GM21529 (cell line): ENCODE measurements around the gene NONO.
"Not testable (repeated sequence)": the region's sequence is repeated elsewhere in the genome, so short reads cannot be mapped to it uniquely, and the experiment has no call there.

Experiments used
- ATAC-seq: cut with Tn5 transposase; IDR thresholded peaks from one replicate; pipeline ENCODE4 v1.9.1; 2021; ENCODE audit not compliant: unreplicated experiment

Gene NONO

DNA sequence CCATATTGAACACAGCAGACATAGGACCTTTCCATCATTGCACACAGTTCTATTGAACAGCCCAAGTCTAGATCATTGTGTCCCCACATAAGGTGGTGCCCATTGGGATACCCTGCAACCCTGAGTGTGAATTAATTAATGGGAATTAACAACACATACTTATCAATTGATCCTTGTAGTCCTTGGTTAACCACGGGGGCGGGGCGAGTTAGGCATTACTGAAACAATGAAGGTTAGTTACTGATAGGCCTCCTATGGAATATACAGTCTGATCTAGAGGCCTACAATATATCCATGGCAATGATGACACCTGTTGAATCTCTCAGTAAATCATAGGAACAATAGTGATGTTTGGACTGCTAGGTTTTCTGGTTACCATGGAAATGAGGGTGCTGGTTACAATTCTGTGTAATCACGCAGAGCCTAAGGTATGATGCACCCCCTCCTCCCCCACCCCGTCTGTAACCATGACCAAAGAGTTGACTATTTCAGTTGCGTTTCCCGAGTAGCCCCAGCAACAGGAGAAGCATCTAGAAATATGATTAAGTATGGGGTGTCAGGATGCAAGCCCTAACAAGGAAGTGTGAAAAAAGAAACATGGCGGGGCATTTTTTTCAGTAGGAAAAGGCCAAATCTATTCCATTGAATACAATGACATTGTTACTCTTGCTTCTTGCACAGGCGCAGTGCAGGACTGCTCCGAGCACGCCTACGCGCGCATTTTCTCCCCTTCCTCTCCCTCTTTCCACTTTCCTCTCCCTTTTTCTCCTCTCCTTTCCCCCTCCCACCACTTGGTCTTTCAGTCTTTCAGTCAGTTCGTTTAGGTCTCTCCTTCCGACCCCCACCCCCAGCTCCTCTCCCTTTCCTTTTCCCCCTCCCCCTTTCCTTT is 677 bp upstream of the NONO start:
- ATAC-seq, result peak; percentile 27

GRCh38 chrX:71285929-71286328 is 2.5 kb downstream of the NONO start:
- ATAC-seq, result no peak

- ATAC-seq, result no peak
Observed at GRCh38 chrX:71291381-71291780, 7.9 kb downstream of the NONO start.

DNA sequence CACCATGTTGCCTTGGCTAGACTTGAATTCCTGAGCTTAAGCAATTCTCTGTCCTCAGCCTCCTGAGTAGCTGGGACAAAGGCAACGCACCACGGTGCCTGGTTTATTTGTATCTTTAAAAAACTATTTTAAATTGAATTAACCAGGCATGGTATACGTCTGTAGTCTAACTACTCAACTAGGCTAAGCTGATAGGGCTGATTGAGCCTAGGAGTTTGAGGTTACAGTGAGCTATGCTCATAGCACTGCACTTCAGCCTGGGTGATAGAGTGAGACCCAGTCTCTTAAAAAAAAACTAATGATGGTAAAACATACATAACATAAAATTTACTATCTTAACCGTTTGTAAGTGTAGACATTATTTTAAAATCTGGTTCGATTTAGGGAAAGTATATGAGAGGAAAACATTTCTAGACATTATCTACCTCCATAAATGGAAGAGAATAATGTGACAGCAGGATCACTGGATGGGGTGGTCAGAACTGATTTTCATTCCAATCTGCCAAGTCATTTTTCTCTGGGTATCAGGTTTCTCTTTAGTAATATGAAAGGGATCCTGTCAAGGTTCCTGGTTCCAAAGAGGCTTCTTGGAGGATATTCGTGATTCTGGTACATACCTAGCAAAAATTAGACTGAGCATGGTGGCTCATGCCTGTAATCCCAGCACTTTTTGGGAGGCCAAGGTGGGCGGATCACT is 9.4 kb downstream of the NONO start:
- ATAC-seq, result no peak

DNA sequence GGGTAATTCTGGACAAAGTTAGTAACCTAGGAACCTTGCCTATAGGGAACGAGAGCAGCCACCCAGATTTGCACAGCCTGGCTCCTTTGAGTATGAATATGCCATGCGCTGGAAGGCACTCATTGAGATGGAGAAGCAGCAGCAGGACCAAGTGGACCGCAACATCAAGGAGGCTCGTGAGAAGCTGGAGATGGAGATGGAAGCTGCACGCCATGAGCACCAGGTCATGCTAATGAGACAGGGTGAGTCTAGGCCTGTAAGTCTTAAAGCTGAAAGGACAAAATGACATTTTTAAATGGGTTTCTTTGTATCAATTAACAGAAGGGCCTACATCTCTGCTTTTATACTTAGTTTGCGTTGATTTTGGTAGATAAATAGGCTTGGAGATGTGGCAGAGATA is 13.4 kb downstream of the NONO start:
- no peak for ATAC-seq

- no peak for ATAC-seq
Observed at GRCh38 chrX:71298119-71298518, 14.7 kb downstream of the NONO start.

- ATAC-seq, result not testable (repeated sequence)
Observed at GRCh38 chrX:71300064-71300463, 16.6 kb downstream of the NONO start.

- not testable (repeated sequence) for ATAC-seq
Observed at GRCh38 chrX:71300495-71300894, 17.1 kb downstream of the NONO start.

DNA sequence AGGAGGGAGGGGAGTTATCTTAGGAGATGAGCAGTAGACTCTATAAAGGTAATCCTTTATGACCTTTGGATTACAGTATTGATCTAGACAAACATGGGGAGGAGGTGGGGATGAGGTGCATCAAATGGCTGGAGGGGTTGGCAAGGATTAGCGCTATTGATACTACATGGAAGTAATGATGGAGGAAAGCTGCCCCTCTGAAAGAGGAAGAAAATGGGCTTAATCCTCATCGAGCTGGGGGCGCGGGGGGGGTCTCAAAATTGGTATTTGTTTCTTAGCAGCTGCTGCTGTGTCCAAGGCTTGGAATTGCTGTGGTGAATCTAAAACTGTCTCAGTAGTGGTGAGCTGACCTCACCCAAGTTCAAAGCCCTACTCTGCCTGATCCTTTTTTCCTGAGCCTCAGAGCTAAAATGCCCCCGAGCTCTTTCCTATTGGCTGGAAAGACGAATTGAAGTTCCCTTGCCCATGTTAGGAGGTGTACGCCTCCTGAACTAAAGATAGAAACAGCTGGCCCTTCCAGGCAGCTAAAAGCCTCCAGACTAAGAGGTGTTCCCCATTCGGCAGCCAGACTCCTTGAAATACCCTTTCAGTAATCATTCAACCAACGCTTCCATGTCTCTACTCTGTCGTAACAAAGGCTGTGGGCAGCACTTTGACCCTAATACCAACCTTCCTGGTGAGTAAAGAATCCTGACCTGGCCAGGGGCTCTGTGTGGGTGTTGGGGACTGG is 17.9 kb downstream of the NONO start, which contains the start of gene ITGB1BP2:
Gene ITGB1BP2 (plus strand): TSS at position 556 of the 730 bp plus-strand sequence. CDS start 57 bp downstream, at position 613.
- no peak for ATAC-seq

- ATAC-seq, result no peak
Observed at GRCh38 chrX:71302461-71303213, 19.2 kb downstream of the NONO start.

GRCh38 chrX:71304561-71304960 is 21.1 kb downstream of the NONO start:
- no peak for ATAC-seq

DNA sequence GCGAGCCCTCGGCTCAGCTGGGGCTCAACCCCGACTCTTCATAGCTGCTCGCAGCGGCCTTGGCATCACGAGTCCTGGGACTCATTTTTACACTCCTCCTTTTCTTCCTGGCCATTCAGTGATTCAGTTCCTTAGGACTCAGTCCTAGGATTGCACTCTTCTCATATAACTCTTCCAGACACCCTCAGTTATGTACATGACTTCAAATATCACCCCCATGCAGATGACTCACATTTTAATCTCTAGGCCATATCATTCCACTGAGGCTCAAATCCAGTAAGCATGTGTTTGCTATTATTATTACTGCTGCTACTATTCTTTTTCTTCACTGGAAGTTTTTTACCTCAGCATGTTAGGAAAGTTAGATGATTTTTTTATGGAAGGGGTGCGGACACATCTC is 32.5 kb downstream of the NONO start:
- no peak for ATAC-seq

DNA sequence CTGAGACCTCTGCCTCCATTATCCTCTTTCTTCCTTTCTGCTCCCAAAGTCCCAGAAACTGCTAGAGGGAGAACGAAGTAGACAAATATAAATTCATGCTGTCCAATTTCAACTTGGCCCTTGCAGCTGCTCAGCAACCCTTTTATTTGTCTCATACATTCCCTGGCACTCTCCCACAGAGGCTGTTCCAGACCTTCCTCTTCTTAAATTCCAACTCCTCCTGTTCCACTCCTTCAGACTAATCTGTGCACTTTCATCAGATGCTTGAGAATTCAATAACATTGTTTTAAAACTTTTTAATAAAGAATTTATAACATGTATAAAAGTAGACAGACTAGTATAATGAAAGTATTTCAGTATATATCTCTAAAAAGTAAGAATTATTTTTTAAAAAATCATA is 33.5 kb downstream of the NONO start:
- ATAC-seq, result not testable (repeated sequence)

GRCh38 chrX:71320126-71320525 is 36.7 kb downstream of the NONO start:
- ATAC-seq, result no peak

DNA sequence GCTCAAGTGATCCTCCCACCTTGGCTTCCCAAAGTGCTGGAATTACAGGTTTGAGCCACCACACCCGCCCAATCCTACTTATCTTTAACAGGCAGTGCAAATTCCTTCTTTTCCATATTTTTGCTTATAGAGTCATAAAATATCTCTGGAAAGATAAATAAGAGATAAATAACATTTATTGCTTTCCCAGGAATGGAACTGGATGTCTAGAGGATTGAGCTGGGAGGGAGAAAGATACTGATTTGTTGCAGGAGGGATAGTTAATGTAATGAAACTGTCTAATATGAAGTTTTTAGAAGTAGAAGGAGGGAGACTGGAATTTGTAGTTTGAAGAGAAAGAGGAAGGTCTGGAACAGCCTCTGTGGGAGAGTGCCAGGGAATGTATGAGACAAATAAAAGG is 38.3 kb downstream of the NONO start:
- ATAC-seq, result no peak

DNA sequence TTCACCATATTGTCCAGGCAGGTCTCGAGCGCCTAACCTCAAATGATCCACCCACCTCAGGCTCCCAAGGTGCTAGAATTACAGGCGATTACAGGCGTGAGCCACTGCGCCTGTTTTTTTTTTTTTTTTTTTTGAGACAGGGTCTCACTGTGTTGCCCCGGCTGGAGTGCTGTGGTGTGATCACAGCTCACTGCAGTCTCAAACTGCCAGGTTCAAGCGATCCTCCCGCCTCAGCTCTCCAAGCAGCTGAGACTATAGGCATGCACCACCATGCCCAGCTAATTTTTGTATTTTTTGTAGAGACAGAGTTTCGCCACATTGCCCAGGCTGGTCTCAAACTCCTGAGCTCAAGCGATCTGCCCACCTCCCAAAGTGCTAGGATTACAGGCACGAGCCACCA is 41.0 kb downstream of the NONO start:
- ATAC-seq, result not testable (repeated sequence)

GRCh38 chrX:71326394-71326793 is 43.0 kb downstream of the NONO start:
- no peak for ATAC-seq

GRCh38 chrX:71349151-71349665 is 65.8 kb downstream of the NONO start:
- ATAC-seq, result not testable (repeated sequence)

GRCh38 chrX:71349867-71350266 is 66.4 kb downstream of the NONO start:
- ATAC-seq, result not testable (repeated sequence)
